Fibroblast of lung (primary cell): ENCODE data around the gene SGCD. TPM values are rescaled to one million over a fixed set of nuclear protein-coding genes. Genes with fewer than 3 reads are reported as not detected.

Experiments used
- DNase-seq, 2 donors: peaks; one replicate each; pipeline versions ENCODE4 v3.0.0 to v3.0.0-alpha.2; 2010; ENCODE audit warnings: low read depth in 2 of 2
- H2AFZ ChIP-seq: 2 replicates; pipeline ENCODE4 v1.5.1; 2012; ENCODE audit warnings: low read length, control low read depth, inconsistent platforms
- H3K27ac ChIP-seq: 2 replicates; pipeline ENCODE4 v1.5.1; 2011; ENCODE audit warnings: low read length, control low read depth; ENCODE audit not compliant: insufficient read depth
- H3K27me3 ChIP-seq: 2 replicates; pipeline ENCODE4 v1.5.1; 2011; ENCODE audit warnings: mild to moderate bottlenecking, low read length; ENCODE audit not compliant: control insufficient read depth, insufficient read depth
- H3K36me3 ChIP-seq: 2 replicates; pipeline ENCODE4 v1.5.1; 2011; ENCODE audit warnings: low read length; ENCODE audit not compliant: control insufficient read depth, insufficient read depth
- H3K4me1 ChIP-seq: 2 replicates; pipeline ENCODE4 v1.5.1; 2011; ENCODE audit warnings: low read length; ENCODE audit not compliant: control insufficient read depth, insufficient read depth; ENCODE audit errors: extremely low read depth
- H3K4me2 ChIP-seq: 2 replicates; pipeline ENCODE4 v1.5.1; 2011; ENCODE audit warnings: low read length, control low read depth; ENCODE audit not compliant: insufficient read depth; ENCODE audit errors: extremely low read depth
- H3K4me3 ChIP-seq, 4 experiments: fragments of 200-600 bp in 1 of 4; sonication (generic) in 1 of 4; replicated peaks in 1 of 4; 2 replicates each; pipeline ENCODE4 v1.5.1; 2011 to 2016; ENCODE audit warnings: low read length in 4 of 4, low read depth in 3 of 4, mild to moderate bottlenecking in 3 of 4, control low read depth in 2 of 4, inconsistent platforms in 1 of 4, mixed read lengths in 1 of 4; ENCODE audit not compliant: insufficient read depth in 1 of 4; ENCODE audit errors: control extremely low read depth in 1 of 4
- H3K79me2 ChIP-seq: 2 replicates; pipeline ENCODE4 v1.5.1; 2012; ENCODE audit warnings: mild to moderate bottlenecking, low read length, inconsistent platforms; ENCODE audit not compliant: control insufficient read depth, insufficient read depth
- H3K9ac ChIP-seq: 2 replicates; pipeline ENCODE4 v1.5.1; 2011; ENCODE audit warnings: mild to moderate bottlenecking, low read length, control low read depth; ENCODE audit not compliant: insufficient read depth
- H3K9me3 ChIP-seq: 2 replicates; pipeline ENCODE4 v1.5.1; 2012; ENCODE audit warnings: low read depth, low read length; ENCODE audit not compliant: control insufficient read depth, insufficient read depth
- H4K20me1 ChIP-seq: 2 replicates; pipeline ENCODE4 v1.5.1; 2011; ENCODE audit warnings: low read length; ENCODE audit not compliant: control insufficient read depth, insufficient read depth; ENCODE audit errors: extremely low read depth
- CTCF ChIP-seq, 2 donors: IDR thresholded peaks in 1 of 2; conservative IDR thresholded peaks in 1 of 2; 1 replicate in 1 of 2; 2 replicates in 1 of 2; pipeline ENCODE4 v1.5.1; 2011 to 2012; ENCODE audit warnings: low read length in 2 of 2, control low read depth in 1 of 2, inconsistent platforms in 1 of 2, low read depth in 1 of 2, mild to moderate bottlenecking in 1 of 2
- EZH2 ChIP-seq: IDR thresholded peaks from 2 replicates; pipeline ENCODE4 v1.5.1; 2012; ENCODE audit warnings: low read length, control low read depth, mild to moderate bottlenecking; ENCODE audit errors: missing control alignments
- polyA plus RNA-seq, 2 donors: library from polyadenylated mRNA; depleted of rRNA in 1 of 2; stranded (reverse) in 1 of 2; unstranded in 1 of 2; fragments of >200 nt; gene quantifications; 2 replicates each; pipeline ENCODE4 v1.2.1, GENCODE V29; 2011 to 2012; ENCODE audit warnings: missing spikeins in 1 of 2
- total RNA-seq: library from RNA; depleted of rRNA; stranded (reverse); fragments of >200 nt; gene quantifications from 2 replicates; pipeline ENCODE4 v1.2.1, GENCODE V29; 2014

Gene SGCD
- total and polyA plus RNA-seq, 2 donors (not counting 1 experiment from before 2014, with no cell fraction given) = 13.3 to 67.5 TPM

GRCh38 chr5:156589104-156589945, 262.4 kb downstream of the SGCD start:
- Histone ChIP-seq H3K4me3 (no peak overlapping the region), H4K20me1 (no peaks in the 10 kb centered on the region), H3K27me3 (no peaks in the 10 kb centered on the region), H3K79me2 (no peaks in the 10 kb centered on the region), H3K4me2 (no peak overlapping the region), H2AFZ (no peak overlapping the region), H3K27ac (no peak overlapping the region), H3K9ac (no peak overlapping the region), H3K9me3 (no peaks in the 10 kb centered on the region), H3K36me3 (no peaks in the 10 kb centered on the region), H3K4me1 (no peaks in the 10 kb centered on the region)
- no peak for DNase-seq
- TF ChIP-seq EZH2 (no peak), CTCF (conservative IDR thresholded peaks at IDR 0.05 in 1 of 2, IDR thresholded peaks at IDR 0.05 in 1 of 2; ENCODE audit: low read depth in 1 of 2, low read length in 2 of 2) (no peak)

- Histone ChIP-seq H3K27me3 (no peaks in the 10 kb centered on the region), H4K20me1 (no peaks in the 10 kb centered on the region), H2AFZ (no peak overlapping the region), H3K79me2 (no peaks in the 10 kb centered on the region), H3K27ac (no peak overlapping the region), H3K4me1 (no peaks in the 10 kb centered on the region), H3K36me3 (no peaks in the 10 kb centered on the region), H3K9me3 (no peaks in the 10 kb centered on the region), H3K4me2 (no peak overlapping the region), H3K9ac (no peak overlapping the region), H3K4me3 (no peak overlapping the region)
- TF ChIP-seq CTCF (conservative IDR thresholded peaks at IDR 0.05 in 1 of 2, IDR thresholded peaks at IDR 0.05 in 1 of 2; ENCODE audit: low read depth in 1 of 2, low read length in 2 of 2) (no peak), EZH2 (no peak)
- DNase-seq = no peak
Observed at GRCh38 chr5:156589946-156590216, 262.9 kb downstream of the SGCD start.

- Histone ChIP-seq H2AFZ (no peak overlapping the region), H3K79me2 (no peaks in the 10 kb centered on the region), H3K36me3 (no peaks in the 10 kb centered on the region), H3K27me3 (no peaks in the 10 kb centered on the region), H3K27ac (no peak overlapping the region), H4K20me1 (no peaks in the 10 kb centered on the region), H3K9ac (no peak overlapping the region), H3K4me1 (no peaks in the 10 kb centered on the region), H3K4me2 (no peak overlapping the region), H3K9me3 (no peaks in the 10 kb centered on the region), H3K4me3 (no peak overlapping the region)
- DNase-seq = no peak
- no peak for TF ChIP-seq CTCF (conservative IDR thresholded peaks at IDR 0.05 in 1 of 2, IDR thresholded peaks at IDR 0.05 in 1 of 2; ENCODE audit: low read depth in 1 of 2, low read length in 2 of 2)
- TF ChIP-seq EZH2 = no peak
Observed at GRCh38 chr5:156590978-156591377, 264.0 kb downstream of the SGCD start.
